ENCODE data around the gene ANXA8. TPM values are rescaled to one million over a fixed set of nuclear protein-coding genes. Genes with fewer than 3 reads are reported as not detected.

The ANXA8 gene
- total and polyA plus RNA-seq, 4 donors, result 0.09 to 1.6 (median 1.1) TPM

DNA sequence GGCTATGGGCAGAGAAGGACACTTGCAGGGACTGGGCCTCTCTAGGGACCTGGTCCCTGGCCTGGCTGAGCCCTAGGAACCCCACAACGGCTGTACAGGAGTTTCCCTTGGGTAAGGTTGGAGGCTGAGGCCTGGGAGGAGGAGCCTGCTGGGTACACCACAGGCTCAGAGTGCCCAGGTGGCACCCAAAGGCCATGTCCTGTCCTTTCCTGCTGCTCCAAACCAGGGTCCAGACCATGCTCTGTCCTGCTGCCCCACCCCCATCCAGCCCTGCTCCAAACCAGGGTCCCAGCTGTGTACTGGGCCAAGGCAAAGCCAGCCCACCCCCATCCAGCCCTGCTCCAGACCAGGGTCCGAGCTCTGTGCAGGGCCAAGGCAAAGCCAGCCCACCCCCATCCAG is 64.5 kb downstream of the ANXA8 start:
- no peaks in the 10 kb centered on the region for H3K36me3 ChIP-seq (ENCODE audit: control insufficient read depth in 4 of 4, insufficient read depth in 3 of 4, low read depth in 1 of 4, low read length in 3 of 4)
- no peak overlapping the region for H3K4me3 ChIP-seq (ENCODE audit: low read depth in 1 of 3, low read length in 3 of 3)
- H3K27me3 ChIP-seq (ENCODE audit: control insufficient read depth in 4 of 4, insufficient read depth in 4 of 4, low read length in 3 of 4), result no peaks in the 10 kb centered on the region
- no peak for DNase-seq (ENCODE audit: low spot score)
- H3K27ac ChIP-seq (ENCODE audit: low read depth in 1 of 2, low read length in 2 of 2), result no peak overlapping the region
- TF ChIP-seq, protein P1, sequence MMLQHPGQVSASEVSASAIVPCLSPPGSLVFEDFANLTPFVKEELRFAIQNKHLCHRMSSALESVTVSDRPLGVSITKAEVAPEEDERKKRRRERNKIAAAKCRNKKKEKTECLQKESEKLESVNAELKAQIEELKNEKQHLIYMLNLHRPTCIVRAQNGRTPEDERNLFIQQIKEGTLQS (IDR thresholded peaks at IDR 0.05), result no peak
- TF ChIP-seq, protein P2, sequence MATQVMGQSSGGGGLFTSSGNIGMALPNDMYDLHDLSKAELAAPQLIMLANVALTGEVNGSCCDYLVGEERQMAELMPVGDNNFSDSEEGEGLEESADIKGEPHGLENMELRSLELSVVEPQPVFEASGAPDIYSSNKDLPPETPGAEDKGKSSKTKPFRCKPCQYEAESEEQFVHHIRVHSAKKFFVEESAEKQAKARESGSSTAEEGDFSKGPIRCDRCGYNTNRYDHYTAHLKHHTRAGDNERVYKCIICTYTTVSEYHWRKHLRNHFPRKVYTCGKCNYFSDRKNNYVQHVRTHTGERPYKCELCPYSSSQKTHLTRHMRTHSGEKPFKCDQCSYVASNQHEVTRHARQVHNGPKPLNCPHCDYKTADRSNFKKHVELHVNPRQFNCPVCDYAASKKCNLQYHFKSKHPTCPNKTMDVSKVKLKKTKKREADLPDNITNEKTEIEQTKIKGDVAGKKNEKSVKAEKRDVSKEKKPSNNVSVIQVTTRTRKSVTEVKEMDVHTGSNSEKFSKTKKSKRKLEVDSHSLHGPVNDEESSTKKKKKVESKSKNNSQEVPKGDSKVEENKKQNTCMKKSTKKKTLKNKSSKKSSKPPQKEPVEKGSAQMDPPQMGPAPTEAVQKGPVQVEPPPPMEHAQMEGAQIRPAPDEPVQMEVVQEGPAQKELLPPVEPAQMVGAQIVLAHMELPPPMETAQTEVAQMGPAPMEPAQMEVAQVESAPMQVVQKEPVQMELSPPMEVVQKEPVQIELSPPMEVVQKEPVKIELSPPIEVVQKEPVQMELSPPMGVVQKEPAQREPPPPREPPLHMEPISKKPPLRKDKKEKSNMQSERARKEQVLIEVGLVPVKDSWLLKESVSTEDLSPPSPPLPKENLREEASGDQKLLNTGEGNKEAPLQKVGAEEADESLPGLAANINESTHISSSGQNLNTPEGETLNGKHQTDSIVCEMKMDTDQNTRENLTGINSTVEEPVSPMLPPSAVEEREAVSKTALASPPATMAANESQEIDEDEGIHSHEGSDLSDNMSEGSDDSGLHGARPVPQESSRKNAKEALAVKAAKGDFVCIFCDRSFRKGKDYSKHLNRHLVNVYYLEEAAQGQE (IDR thresholded peaks at IDR 0.05), result no peak
- TF ChIP-seq, protein P3, sequence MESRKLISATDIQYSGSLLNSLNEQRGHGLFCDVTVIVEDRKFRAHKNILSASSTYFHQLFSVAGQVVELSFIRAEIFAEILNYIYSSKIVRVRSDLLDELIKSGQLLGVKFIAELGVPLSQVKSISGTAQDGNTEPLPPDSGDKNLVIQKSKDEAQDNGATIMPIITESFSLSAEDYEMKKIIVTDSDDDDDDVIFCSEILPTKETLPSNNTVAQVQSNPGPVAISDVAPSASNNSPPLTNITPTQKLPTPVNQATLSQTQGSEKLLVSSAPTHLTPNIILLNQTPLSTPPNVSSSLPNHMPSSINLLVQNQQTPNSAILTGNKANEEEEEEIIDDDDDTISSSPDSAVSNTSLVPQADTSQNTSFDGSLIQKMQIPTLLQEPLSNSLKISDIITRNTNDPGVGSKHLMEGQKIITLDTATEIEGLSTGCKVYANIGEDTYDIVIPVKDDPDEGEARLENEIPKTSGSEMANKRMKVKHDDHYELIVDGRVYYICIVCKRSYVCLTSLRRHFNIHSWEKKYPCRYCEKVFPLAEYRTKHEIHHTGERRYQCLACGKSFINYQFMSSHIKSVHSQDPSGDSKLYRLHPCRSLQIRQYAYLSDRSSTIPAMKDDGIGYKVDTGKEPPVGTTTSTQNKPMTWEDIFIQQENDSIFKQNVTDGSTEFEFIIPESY (IDR thresholded peaks at IDR 0.05), result no peak
- no peak for TF ChIP-seq NR2F2 (IDR thresholded peaks at IDR 0.05)
- H3K9ac ChIP-seq (ENCODE audit: low read depth in 1 of 2, low read length in 2 of 2), result no peak overlapping the region
- WGBS, result 87% methylated on average over 2 of the region's 2 CpGs
- H3K4me1 ChIP-seq (ENCODE audit: control insufficient read depth in 4 of 4, insufficient read depth in 4 of 4, low read length in 3 of 4), result no peaks in the 10 kb centered on the region
- H3K9me3 ChIP-seq (ENCODE audit: control insufficient read depth in 4 of 4, low read length in 3 of 4), result no peaks in the 10 kb centered on the region

DNA sequence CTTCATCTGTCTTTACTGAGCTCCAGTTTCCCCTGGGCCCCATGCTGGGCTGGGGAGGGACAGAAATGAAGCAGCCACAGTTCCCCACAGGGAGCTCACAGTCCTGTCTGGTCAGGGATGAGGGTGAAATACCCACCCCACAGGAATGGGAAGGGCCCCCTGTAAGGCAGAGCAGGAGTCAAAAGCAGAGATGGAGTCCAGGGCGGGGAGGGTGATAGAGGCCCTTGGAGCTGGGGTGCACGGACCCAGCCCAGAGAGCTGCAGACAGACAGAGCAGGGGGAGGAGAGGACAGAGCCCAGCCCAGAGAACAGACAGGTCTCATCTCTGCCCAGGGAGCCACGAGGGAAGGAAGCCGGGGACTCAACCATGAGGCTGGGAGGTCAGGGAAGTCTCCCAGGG is 64.9 kb downstream of the ANXA8 start:
- no peak for DNase-seq (ENCODE audit: low spot score)
- Histone ChIP-seq H3K27me3 (ENCODE audit: control insufficient read depth in 4 of 4, insufficient read depth in 4 of 4, low read length in 3 of 4) (no peaks in the 10 kb centered on the region), H3K9me3 (ENCODE audit: control insufficient read depth in 4 of 4, low read length in 3 of 4) (no peaks in the 10 kb centered on the region), H3K9ac (ENCODE audit: low read depth in 1 of 2, low read length in 2 of 2) (no peak overlapping the region), H3K4me1 (ENCODE audit: control insufficient read depth in 4 of 4, insufficient read depth in 4 of 4, low read length in 3 of 4) (no peaks in the 10 kb centered on the region), H3K36me3 (ENCODE audit: control insufficient read depth in 4 of 4, insufficient read depth in 3 of 4, low read depth in 1 of 4, low read length in 3 of 4) (no peaks in the 10 kb centered on the region), H3K27ac (ENCODE audit: low read depth in 1 of 2, low read length in 2 of 2) (no peak overlapping the region), H3K4me3 (ENCODE audit: low read depth in 1 of 3, low read length in 3 of 3) (no peak overlapping the region)
- 90% methylated on average over 4 of the region's 4 CpGs for WGBS
- TF ChIP-seq, protein P4, sequence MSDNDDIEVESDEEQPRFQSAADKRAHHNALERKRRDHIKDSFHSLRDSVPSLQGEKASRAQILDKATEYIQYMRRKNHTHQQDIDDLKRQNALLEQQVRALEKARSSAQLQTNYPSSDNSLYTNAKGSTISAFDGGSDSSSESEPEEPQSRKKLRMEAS (IDR thresholded peaks at IDR 0.05), result no peak
- TF ChIP-seq RAD21 (IDR thresholded peaks at IDR 0.05), result no peak
- TF ChIP-seq JUND (IDR thresholded peaks at IDR 0.05), result no peak
- TF ChIP-seq FOXA1 (IDR thresholded peaks at IDR 0.05), result no peak
- TF ChIP-seq, protein P2 (IDR thresholded peaks at IDR 0.05), result no peak
- no peak for TF ChIP-seq RXRA (IDR thresholded peaks at IDR 0.05)
- no peak for TF ChIP-seq NR2F2 (IDR thresholded peaks at IDR 0.05)
- TF ChIP-seq, protein P1 (IDR thresholded peaks at IDR 0.05), result no peak
- TF ChIP-seq SP1 (IDR thresholded peaks at IDR 0.05), result no peak
- TF ChIP-seq, protein P3 (IDR thresholded peaks at IDR 0.05), result no peak
- TF ChIP-seq GABPA (IDR thresholded peaks at IDR 0.05 in 1 of 2, conservative IDR thresholded peaks at IDR 0.05 in 1 of 2), result no peak
- TF ChIP-seq HNF4A (conservative IDR thresholded peaks at IDR 0.05), result no peak
- TF ChIP-seq HNF4G (IDR thresholded peaks at IDR 0.05), result no peak
- TF ChIP-seq EGR1 (IDR thresholded peaks at IDR 0.05; ENCODE audit: low read depth in 2 of 2), result no peak
